Breast epithelium (tissue), 3 donors: ENCODE data around the gene LRR1.

ENCODE experiments used
- CTCF ChIP-seq, 3 donors: fragments of 450-650 bp; IDR thresholded peaks; one replicate each; pipeline ENCODE4 v1.5.1; 2016 to 2017; ENCODE audit warnings: antibody characterized with exemption in 3 of 3, mild to moderate bottlenecking in 3 of 3, moderate library complexity in 3 of 3
- POLR2A ChIP-seq: fragments of 450-650 bp; IDR thresholded peaks from one replicate; pipeline ENCODE4 v1.6.1; 2016; ENCODE audit warnings: antibody characterized with exemption, mild to moderate bottlenecking, moderate library complexity

- TF ChIP-seq CTCF (IDR thresholded peaks at IDR 0.05) (no peak), POLR2A (no peak)
Observed at GRCh38 chr14:49612671-49613070, 13.9 kb downstream of the LRR1 start.
